ENCODE measurements around the gene CLCN1. TPM values are rescaled to one million over a fixed set of nuclear protein-coding genes. Genes with fewer than 3 reads are reported as not detected.
"Not testable (repeated sequence)": the region's sequence is repeated elsewhere in the genome, so short reads cannot be mapped to it uniquely, and the experiment has no call there.

CLCN1 gene
- total RNA-seq, 1 experiment from 2014 or later = not detected

DNA sequence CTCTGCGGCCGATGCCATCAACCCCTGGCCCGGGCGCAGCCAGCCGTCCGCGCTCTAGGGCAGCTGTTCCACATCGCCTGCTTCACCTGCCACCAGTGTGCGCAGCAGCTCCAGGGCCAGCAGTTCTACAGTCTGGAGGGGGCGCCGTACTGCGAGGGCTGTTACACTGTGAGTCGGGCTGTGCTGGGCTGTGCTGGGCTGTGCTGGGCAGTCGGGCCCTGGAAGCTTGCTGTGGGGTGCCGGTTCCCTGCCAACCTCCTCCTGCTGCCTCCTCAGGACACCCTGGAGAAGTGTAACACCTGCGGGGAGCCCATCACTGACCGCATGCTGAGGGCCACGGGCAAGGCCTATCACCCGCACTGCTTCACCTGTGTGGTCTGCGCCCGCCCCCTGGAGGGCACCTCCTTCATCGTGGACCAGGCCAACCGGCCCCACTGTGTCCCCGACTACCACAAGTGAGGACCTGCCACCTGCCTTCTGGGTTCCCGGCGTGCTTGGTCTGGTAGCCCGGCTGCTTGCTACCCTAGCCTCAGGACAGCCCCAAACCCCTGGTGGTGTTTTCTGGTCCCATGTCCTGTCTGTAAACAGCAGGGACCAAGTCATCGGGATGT lies 72.7 kb downstream of the CLCN1 start:
- H3K4me3 ChIP-seq = no peak overlapping the region
- H3K4me1 ChIP-seq = peaks cover 17% of the 10 kb centered on the region
- H3K36me3 ChIP-seq = peaks cover 35% of the 10 kb centered on the region
- H3K27me3 ChIP-seq = no peaks in the 10 kb centered on the region
- no peak overlapping the region for H3K27ac ChIP-seq
- no peak for DNase-seq
- H3K9me3 ChIP-seq (replicated peaks) = no peaks in the 10 kb centered on the region

- Histone ChIP-seq H3K27me3 (no peaks in the 10 kb centered on the region), H3K27ac (no peak overlapping the region), H3K36me3 (peaks cover 31% of the 10 kb centered on the region), H3K9me3 (replicated peaks) (no peaks in the 10 kb centered on the region), H3K4me3 (no peak overlapping the region), H3K4me1 (peaks cover 8% of the 10 kb centered on the region)
- no peak for DNase-seq
These were observed 73.6 kb downstream of the CLCN1 start for GRCh38 chr7:143389316-143390103.

DNA sequence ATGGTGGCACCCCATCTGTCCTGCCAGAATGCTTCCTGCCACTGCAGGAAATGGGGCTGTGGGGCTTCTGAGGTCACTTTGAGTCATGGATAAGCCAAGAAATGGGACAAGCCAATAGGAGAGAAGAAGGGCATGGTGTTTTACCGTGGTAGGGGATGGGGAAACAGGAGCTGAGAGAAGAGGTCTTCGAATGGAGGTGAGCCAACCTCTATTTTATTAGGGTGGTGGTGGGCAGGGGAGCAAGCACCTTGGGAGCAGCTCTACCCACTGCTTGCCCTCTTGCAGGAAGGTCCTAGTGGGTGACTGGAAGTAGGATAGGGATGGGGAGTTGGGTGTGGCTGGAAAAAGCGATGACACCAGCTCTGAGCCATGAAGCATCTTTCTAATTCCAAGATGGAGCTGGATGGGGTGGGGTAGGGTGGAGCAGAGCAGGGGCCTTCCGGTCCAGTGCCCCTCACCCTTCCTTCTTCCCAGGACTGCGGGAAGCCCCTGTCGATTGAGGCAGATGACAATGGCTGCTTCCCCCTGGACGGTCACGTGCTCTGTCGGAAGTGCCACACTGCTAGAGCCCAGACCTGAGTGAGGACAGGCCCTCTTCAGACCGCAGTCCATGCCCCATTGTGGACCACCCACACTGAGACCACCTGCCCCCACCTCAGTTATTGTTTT lies 74.3 kb downstream of the CLCN1 start:
- Histone ChIP-seq H3K4me3 (no peak overlapping the region), H3K9me3 (replicated peaks) (no peaks in the 10 kb centered on the region), H3K27ac (no peak overlapping the region), H3K4me1 (peaks cover under 1% of the 10 kb centered on the region; the same call in 1 of the 2 replicates), H3K27me3 (no peaks in the 10 kb centered on the region), H3K36me3 (peaks cover 31% of the 10 kb centered on the region)
- DNase-seq = no peak

- Histone ChIP-seq H3K27ac (no peak overlapping the region), H3K9me3 (replicated peaks) (no peaks in the 10 kb centered on the region), H3K4me1 (no peaks in the 10 kb centered on the region), H3K27me3 (no peaks in the 10 kb centered on the region), H3K4me3 (no peak overlapping the region), H3K36me3 (peaks cover 31% of the 10 kb centered on the region)
- no peak for DNase-seq
These were observed 74.9 kb downstream of the CLCN1 start for GRCh38 chr7:143390773-143391317.

- no peaks in the 10 kb centered on the region for H3K4me1 ChIP-seq
- H3K36me3 ChIP-seq = peaks cover 31% of the 10 kb centered on the region
- no peaks in the 10 kb centered on the region for H3K9me3 ChIP-seq (replicated peaks)
- H3K27ac ChIP-seq = no peak overlapping the region
- no peak overlapping the region for H3K4me3 ChIP-seq
- H3K27me3 ChIP-seq = no peaks in the 10 kb centered on the region
- DNase-seq = no peak
These were observed 75.8 kb downstream of the CLCN1 start for GRCh38 chr7:143391462-143392404.

GRCh38 chr7:143392427-143392826 lies 76.5 kb downstream of the CLCN1 start:
- not testable (repeated sequence) for H3K27me3 ChIP-seq; H3K4me1 ChIP-seq; H3K27ac ChIP-seq; H3K9me3 ChIP-seq (replicated peaks); H3K4me3 ChIP-seq; DNase-seq
- peaks cover 31% of the 10 kb centered on the region for H3K36me3 ChIP-seq

DNA sequence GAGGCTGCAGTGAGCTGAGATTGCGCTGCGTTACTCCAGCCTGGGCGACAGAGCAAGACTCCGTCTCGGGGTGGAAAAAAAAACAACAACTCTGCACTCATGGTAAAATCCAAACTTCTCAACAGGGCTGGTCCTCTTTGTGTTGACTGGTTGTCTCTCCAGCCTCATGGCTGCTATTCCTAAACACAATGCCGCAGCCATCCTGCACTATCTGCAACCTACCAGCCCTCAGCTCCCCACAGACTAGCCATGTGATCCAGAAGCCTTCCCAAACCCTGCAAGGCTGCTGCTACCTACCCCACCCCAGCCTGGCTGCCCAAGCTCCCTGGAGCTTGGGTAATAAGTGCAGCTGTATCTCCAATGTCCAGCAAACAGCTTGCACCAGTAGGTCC lies 77.0 kb downstream of the CLCN1 start:
- Histone ChIP-seq H3K9me3 (replicated peaks) (no peaks in the 10 kb centered on the region), H3K36me3 (peaks cover 31% of the 10 kb centered on the region), H3K27me3 (no peaks in the 10 kb centered on the region), H3K27ac (no peak overlapping the region), H3K4me3 (no peak overlapping the region), H3K4me1 (no peaks in the 10 kb centered on the region)
- no peak for DNase-seq

- no peak overlapping the region for H3K4me3 ChIP-seq
- H3K36me3 ChIP-seq = peaks cover 30% of the 10 kb centered on the region
- H3K4me1 ChIP-seq = no peaks in the 10 kb centered on the region
- H3K27me3 ChIP-seq = no peaks in the 10 kb centered on the region
- no peaks in the 10 kb centered on the region for H3K9me3 ChIP-seq (replicated peaks)
- no peak overlapping the region for H3K27ac ChIP-seq
- no peak for DNase-seq
These were observed 77.5 kb downstream of the CLCN1 start for GRCh38 chr7:143393267-143394041.

DNA sequence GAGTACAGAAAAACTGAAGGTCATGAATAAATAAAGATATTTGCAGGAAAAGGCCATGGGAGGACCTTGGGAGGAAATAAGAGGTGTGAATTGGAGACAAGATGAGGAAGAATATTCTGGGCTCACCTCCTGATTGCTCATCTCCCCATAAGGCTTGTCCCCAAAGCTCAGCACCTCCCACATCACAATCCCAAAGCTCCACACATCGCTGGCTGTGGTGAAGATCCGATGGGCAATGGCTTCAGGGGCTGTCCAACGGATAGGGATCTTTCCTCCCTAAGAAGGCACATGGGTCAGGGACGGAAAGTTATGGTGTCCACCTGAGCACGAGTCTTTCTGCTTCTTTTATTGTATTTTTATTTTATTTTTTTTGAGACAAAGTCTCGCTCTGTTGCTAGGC lies 78.2 kb downstream of the CLCN1 start:
- Histone ChIP-seq H3K27ac (no peak overlapping the region), H3K9me3 (replicated peaks) (no peaks in the 10 kb centered on the region), H3K27me3 (no peaks in the 10 kb centered on the region), H3K4me3 (no peak overlapping the region), H3K36me3 (peaks cover 24% of the 10 kb centered on the region), H3K4me1 (no peaks in the 10 kb centered on the region)
- no peak for DNase-seq

DNA sequence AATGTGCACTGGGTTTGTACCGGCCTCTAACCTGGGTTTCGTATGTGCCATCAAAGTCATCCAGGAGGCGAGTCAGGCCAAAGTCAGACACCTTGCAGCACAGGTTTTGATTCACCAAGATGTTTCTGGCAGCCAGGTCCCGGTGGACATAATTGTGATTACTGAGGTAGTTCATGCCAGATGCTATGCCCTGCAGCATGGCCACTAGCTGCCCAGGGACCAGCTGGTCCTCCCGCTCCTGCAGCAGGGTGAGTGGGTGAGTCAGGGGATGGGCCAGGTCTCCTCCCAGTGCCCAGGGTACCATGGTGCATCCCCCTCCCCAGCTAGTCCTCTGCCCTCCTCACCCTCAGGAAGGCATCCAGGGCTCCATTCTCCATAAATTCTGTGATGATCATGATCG lies 78.9 kb downstream of the CLCN1 start:
- DNase-seq = no peak
- no peak overlapping the region for H3K4me3 ChIP-seq
- no peaks in the 10 kb centered on the region for H3K4me1 ChIP-seq

GRCh38 chr7:143395187-143396149 lies 79.6 kb downstream of the CLCN1 start:
- Histone ChIP-seq H3K27me3 (no peaks in the 10 kb centered on the region), H3K4me1 (no peaks in the 10 kb centered on the region), H3K27ac (no peak overlapping the region), H3K4me3 (no peak overlapping the region), H3K36me3 (peaks cover 12% of the 10 kb centered on the region; the same call in 1 of the 2 replicates), H3K9me3 (replicated peaks) (no peaks in the 10 kb centered on the region)
- DNase-seq = no peak

More for the DNA sequence above, 78.9 kb downstream of the CLCN1 start:
- no peaks in the 10 kb centered on the region for H3K9me3 ChIP-seq (replicated peaks)
- no peak overlapping the region for H3K27ac ChIP-seq
- H3K27me3 ChIP-seq = no peaks in the 10 kb centered on the region
- H3K36me3 ChIP-seq = peaks cover 19% of the 10 kb centered on the region; the same call in 1 of the 2 replicates

DNA sequence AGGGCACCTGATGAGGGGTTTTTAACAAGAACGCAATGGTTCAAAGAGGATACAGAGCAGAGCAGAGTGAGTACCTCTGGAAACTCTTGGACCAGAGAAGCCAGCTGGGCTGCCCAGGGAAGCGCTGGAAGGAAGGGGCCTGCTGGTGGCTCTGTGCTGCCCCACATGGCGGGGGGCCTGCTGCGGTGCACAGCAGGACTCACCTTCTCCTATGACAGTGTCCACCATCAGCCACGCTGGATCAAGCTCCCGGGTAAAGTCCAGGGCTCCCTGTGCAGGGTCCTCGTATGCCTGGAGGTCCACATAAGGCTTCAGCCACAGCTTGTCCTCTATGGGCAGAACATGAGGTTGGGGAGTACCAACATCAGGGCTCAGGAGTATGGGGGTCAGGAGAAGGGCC lies 80.3 kb downstream of the CLCN1 start:
- no peak overlapping the region for H3K27ac ChIP-seq
- H3K4me1 ChIP-seq = no peaks in the 10 kb centered on the region

More for the DNA sequence above, 80.3 kb downstream of the CLCN1 start:
- Histone ChIP-seq H3K9me3 (replicated peaks) (no peaks in the 10 kb centered on the region), H3K27me3 (no peaks in the 10 kb centered on the region), H3K4me3 (no peak overlapping the region), H3K36me3 (peaks cover 7% of the 10 kb centered on the region; the same call in 1 of the 2 replicates)
- no peak for DNase-seq
